Adrenal gland (tissue), 5 donors: Measurements from ENCODE around the gene MOV10L1.

ENCODE experiments used
- POLR2A ChIP-seq, 2 donors: fragments of 450-650 bp; IDR thresholded peaks; one replicate each; pipeline ENCODE4 v1.6.1; 2017; ENCODE audit warnings: antibody characterized with exemption in 2 of 2, mild to moderate bottlenecking in 2 of 2, moderate library complexity in 1 of 2
- TF ChIP-seq, protein P1 (sequence below), 6 experiments: fragments of 450-650 bp in 4 of 6; fragments of 200-600 bp in 2 of 6; sonication (generic) in 1 of 6; IDR thresholded peaks; 1 replicate in 5 of 6; 2 replicates in 1 of 6; pipeline versions ENCODE4 v1.5.1 to v1.8.0; 2016 to 2021; ENCODE audit warnings: antibody characterized with exemption in 6 of 6, mild to moderate bottlenecking in 2 of 6, moderate library complexity in 1 of 6
- donor health status: DM: no; HTN: no; CAD: no.

DNA sequence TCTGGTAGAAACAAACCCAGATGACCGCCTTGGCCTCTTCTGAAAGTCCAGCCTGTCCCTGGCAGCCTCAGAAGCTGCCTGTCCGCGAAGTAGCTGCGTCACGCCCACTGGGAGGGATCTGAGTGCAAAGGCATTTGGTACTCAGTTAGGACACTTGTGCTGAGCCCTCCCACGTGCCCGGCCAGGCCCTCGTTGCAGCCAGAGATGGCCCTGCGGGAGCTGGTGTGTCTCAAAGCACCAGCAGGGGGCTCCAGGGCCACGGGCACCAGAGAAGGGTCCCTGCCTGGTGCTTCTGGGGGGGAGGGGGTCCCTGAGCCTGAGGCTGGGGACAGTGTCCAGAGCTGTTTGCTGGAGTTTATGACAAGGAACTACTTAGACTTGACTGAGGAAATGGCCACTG is 116.8 kb downstream of the MOV10L1 start:
- TF ChIP-seq, protein P1, sequence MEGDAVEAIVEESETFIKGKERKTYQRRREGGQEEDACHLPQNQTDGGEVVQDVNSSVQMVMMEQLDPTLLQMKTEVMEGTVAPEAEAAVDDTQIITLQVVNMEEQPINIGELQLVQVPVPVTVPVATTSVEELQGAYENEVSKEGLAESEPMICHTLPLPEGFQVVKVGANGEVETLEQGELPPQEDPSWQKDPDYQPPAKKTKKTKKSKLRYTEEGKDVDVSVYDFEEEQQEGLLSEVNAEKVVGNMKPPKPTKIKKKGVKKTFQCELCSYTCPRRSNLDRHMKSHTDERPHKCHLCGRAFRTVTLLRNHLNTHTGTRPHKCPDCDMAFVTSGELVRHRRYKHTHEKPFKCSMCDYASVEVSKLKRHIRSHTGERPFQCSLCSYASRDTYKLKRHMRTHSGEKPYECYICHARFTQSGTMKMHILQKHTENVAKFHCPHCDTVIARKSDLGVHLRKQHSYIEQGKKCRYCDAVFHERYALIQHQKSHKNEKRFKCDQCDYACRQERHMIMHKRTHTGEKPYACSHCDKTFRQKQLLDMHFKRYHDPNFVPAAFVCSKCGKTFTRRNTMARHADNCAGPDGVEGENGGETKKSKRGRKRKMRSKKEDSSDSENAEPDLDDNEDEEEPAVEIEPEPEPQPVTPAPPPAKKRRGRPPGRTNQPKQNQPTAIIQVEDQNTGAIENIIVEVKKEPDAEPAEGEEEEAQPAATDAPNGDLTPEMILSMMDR (IDR thresholded peaks at IDR 0.05), result peak; percentile 9 to 42 (median 25)
- no peak for TF ChIP-seq POLR2A (IDR thresholded peaks at IDR 0.05)
